Body of pancreas (tissue), 4 donors: ENCODE results near the gene HPSE2. TPM values are rescaled to one million over a fixed set of nuclear protein-coding genes. Genes with fewer than 3 reads are reported as not detected.

Source experiments
- ATAC-seq: fragments of 150-250 bp; one replicate; pipeline ENCODE4 v1.9.1; 2016
- DNase-seq, 4 donors: peaks; one replicate each; pipeline ENCODE4 v3.0.0-alpha.2; 2019
- H3K27ac ChIP-seq, 4 donors: fragments of 200-600 bp; sonication (generic); 1 replicate in 3 of 4; 2 replicates in 1 of 4; pipeline versions ENCODE4 v1.5.1 to v1.6.1; 2016 to 2019; ENCODE audit warnings: mild to moderate bottlenecking in 1 of 4, mixed read lengths in 1 of 4, moderate library complexity in 1 of 4
- H3K27me3 ChIP-seq, 2 donors: fragments of 200-600 bp; sonication (generic); one replicate each; pipeline ENCODE4 v1.6.0; 2016; ENCODE audit warnings: mild to moderate bottlenecking in 1 of 2
- H3K36me3 ChIP-seq, 2 donors: fragments of 200-600 bp; sonication (generic); replicated peaks in 1 of 2; 2 replicates each; pipeline ENCODE4 v1.5.1; 2016; ENCODE audit warnings: low read depth in 2 of 2; ENCODE audit not compliant: insufficient read depth in 1 of 2
- H3K4me1 ChIP-seq: fragments of 200-600 bp; sonication (generic); one replicate; pipeline ENCODE4 v1.6.0; 2016
- H3K4me3 ChIP-seq, 2 donors: fragments of 200-600 bp; sonication (generic); 1 replicate in 1 of 2; 2 replicates in 1 of 2; pipeline ENCODE4 v1.5.1; 2016 to 2019
- H3K9me3 ChIP-seq, 3 donors: fragments of 200-600 bp; sonication (generic); 1 replicate in 2 of 3; 2 replicates in 1 of 3; pipeline ENCODE4 v1.5.1; 2016
- POLR2A ChIP-seq, 3 donors: fragments of 450-650 bp; IDR thresholded peaks; one replicate each; pipeline ENCODE4 v1.6.1; 2016; ENCODE audit warnings: antibody characterized with exemption in 3 of 3, mild to moderate bottlenecking in 2 of 3
- WGBS, 2 donors: methylation state at CpG; one replicate each; pipeline ENCODE4 v1.1.5; 2017; 5-methylcytosine and 5-hydroxymethylcytosine counted together
- intact Hi-C: fragments of 100-400 bp; cut with DNase I; formaldehyde crosslinking; loops from one replicate; pipeline ENCODE4 v1.15.1; 2023
- total RNA-seq, 2 donors: library from RNA; depleted of rRNA; stranded (reverse); fragments of >200 nt; gene quantifications; one replicate each; pipeline ENCODE4 v1.1.0, GENCODE V29; 2016
- TF ChIP-seq, protein P1 (sequence below), 7 experiments: fragments of 450-650 bp in 4 of 7; fragments of 200-600 bp in 3 of 7; sonication (generic) in 3 of 7; IDR thresholded peaks; one replicate each; pipeline ENCODE4 v1.5.1; 2016 to 2019; ENCODE audit warnings: antibody characterized with exemption in 7 of 7

The HPSE2 gene
- total RNA-seq, 2 donors from 2014 or later, result not detected

DNA sequence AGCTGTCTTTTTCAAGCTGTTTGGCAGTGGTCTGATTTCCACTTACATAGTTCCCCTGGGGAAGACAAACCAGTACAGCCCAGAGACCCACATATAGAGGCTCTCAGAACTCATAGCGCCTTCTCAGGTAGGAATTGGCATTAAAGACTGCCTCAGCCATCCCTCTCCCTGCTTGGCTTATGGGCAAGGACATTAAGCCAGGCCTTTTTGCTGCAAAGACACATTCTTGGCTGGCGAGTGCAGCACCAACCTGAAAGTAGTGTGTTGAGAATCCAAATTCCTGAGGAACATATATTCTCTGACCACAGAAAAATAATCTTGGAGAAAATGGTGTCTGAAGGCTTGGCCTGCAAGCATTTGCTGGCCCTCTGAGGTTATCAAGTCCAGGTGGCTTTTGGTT, 749.7 kb downstream of the HPSE2 start:
- Histone ChIP-seq H3K36me3 (no peaks in the 10 kb centered on the region), H3K4me3 (no peak overlapping the region), H3K9me3 (no peaks in the 10 kb centered on the region), H3K27me3 (no peaks in the 10 kb centered on the region), H3K27ac (no peak overlapping the region), H3K4me1 (no peaks in the 10 kb centered on the region)
- WGBS, 2 donors, result 75 to 81% methylated on average over 2 of the region's 2 CpGs
- no peak for ATAC-seq
- no peak for DNase-seq
- intact Hi-C loops, result no loop called here
- TF ChIP-seq POLR2A (IDR thresholded peaks at IDR 0.05), result no peak
- TF ChIP-seq, protein P1, sequence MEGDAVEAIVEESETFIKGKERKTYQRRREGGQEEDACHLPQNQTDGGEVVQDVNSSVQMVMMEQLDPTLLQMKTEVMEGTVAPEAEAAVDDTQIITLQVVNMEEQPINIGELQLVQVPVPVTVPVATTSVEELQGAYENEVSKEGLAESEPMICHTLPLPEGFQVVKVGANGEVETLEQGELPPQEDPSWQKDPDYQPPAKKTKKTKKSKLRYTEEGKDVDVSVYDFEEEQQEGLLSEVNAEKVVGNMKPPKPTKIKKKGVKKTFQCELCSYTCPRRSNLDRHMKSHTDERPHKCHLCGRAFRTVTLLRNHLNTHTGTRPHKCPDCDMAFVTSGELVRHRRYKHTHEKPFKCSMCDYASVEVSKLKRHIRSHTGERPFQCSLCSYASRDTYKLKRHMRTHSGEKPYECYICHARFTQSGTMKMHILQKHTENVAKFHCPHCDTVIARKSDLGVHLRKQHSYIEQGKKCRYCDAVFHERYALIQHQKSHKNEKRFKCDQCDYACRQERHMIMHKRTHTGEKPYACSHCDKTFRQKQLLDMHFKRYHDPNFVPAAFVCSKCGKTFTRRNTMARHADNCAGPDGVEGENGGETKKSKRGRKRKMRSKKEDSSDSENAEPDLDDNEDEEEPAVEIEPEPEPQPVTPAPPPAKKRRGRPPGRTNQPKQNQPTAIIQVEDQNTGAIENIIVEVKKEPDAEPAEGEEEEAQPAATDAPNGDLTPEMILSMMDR (IDR thresholded peaks at IDR 0.05), result no peak

DNA sequence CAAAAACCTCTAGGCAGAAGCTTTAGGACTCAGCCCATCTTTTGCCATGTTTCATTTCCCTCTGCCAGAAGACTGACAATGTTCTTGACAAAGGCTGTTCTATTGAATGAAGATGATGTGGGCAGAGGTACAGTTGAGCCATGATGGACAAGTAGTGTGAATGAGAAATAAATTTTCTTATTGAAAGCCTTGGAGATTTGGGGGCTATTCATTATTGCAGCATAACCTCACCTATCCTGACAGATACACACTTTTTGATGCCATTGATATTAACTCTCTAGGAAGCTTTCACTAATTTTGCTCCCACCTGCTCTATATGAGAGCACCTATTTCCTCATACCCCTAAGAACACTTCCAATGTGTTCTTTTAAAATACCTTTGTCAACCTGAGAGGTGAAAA, 752.0 kb downstream of the HPSE2 start:
- ATAC-seq (no peak), DNase-seq (no peak)
- intact Hi-C loops, result no loop called here
- H3K36me3 ChIP-seq, result no peaks in the 10 kb centered on the region
- H3K9me3 ChIP-seq, result no peaks in the 10 kb centered on the region
- H3K4me3 ChIP-seq, result no peak overlapping the region
- H3K27ac ChIP-seq, result no peak overlapping the region
- TF ChIP-seq POLR2A (IDR thresholded peaks at IDR 0.05), result no peak
- TF ChIP-seq, protein P1 (IDR thresholded peaks at IDR 0.05), result no peak
- no peaks in the 10 kb centered on the region for H3K4me1 ChIP-seq
- H3K27me3 ChIP-seq, result no peaks in the 10 kb centered on the region

DNA sequence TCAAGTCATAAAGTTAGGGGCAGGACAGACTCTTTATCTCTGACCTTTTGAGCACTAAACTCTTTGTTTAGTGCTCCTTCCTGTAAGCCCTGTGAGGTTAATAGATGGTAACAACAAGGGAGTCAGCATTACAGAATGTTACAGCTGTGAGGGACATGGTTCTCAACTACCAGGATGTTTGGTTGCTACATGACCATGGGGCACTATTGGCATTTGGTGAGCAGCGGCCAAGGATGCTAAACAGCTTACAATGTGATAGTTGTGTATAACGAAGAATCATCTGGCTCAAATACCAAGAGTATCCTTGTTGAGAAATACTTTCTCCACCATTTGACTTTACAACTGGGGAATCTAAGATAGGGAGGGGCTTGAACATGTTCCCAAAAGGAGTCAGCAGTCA, 753.6 kb downstream of the HPSE2 start:
- intact Hi-C loops, result no loop called here
- no peaks in the 10 kb centered on the region for H3K36me3 ChIP-seq
- H3K4me3 ChIP-seq, result no peak overlapping the region
- ATAC-seq (no peak), DNase-seq (no peak)
- WGBS, 2 donors, result 80 to 90% methylated on average over 1 to 2 of the region's 2 CpGs
- no peak for TF ChIP-seq POLR2A (IDR thresholded peaks at IDR 0.05)
- TF ChIP-seq, protein P1 (IDR thresholded peaks at IDR 0.05), result no peak
- H3K27me3 ChIP-seq, result no peaks in the 10 kb centered on the region
- H3K9me3 ChIP-seq, result no peaks in the 10 kb centered on the region
- H3K4me1 ChIP-seq, result no peaks in the 10 kb centered on the region
- no peak overlapping the region for H3K27ac ChIP-seq

DNA sequence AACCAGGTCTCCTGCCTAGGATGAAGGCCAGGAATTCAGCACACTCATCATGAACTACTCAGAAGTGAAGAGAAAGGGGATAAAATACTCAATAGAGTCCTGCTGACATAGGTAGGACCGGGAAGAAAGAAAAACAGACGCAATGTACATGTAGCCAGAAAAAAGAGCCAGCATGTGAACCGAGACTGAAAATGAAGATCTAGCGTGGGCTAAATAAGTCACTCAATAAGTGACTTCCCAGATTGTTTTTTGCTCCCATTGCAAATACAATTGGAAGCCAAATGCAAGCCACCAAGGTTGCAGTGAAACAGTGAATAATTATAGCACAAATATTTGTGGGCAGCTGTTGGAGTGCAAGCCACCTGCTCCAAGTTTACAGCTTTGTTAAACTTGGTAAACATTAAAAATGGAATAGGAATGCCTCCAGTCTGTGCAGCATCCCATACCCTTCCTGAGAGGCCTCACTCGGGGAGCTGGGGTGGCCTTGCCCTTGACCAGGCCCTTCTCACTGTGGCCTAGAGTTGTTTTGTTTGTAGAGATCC, 754.2 kb downstream of the HPSE2 start:
- H3K4me3 ChIP-seq, result no peak overlapping the region
- no peaks in the 10 kb centered on the region for H3K27me3 ChIP-seq
- H3K27ac ChIP-seq, result no peak overlapping the region
- intact Hi-C loops, result no loop called here
- no peaks in the 10 kb centered on the region for H3K9me3 ChIP-seq
- no peaks in the 10 kb centered on the region for H3K4me1 ChIP-seq
- no peak for DNase-seq
- no peak for ATAC-seq
- WGBS, 2 donors, result 68 to 69% methylated on average over 5 of the region's 5 CpGs
- TF ChIP-seq, protein P1 (IDR thresholded peaks at IDR 0.05), result no peak
- TF ChIP-seq POLR2A (IDR thresholded peaks at IDR 0.05), result no peak
- H3K36me3 ChIP-seq, result no peaks in the 10 kb centered on the region

DNA sequence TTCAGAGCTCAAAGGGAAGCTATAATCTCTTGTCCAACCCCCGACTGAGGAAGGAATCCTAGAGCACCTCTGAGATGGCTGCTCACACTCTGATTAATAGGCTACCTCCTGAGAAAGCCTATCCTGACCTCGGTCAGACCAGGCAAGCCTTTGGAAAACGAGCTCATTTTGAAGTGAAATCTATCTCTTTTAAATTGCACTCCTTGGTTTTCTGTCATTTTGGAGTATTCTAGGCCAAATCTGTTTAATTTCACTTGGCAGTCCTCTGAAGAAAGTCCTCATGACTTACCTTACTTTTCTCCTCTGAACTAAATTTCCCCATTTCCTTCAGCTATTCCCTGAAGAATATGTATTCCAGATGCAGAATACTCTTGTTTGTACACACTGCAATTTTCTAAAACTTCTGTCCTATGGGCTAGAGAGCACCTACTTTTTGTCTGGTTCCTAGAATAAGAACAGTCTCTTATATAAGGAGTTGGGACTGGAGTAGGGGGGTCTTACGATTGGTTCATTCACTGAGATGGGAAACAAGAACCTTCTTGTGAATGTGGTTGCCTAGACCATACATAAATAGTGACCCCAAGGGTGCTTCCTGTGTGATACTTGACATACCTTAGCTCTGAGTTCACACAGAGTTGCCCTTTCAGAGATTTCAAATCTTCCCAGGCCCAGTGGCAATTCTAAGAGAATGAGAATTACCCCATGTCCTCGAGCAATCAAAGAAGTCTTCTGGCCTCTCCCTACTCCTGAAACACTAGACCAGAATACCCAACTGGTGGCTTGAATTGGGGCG, 757.0 kb downstream of the HPSE2 start:
- H3K9me3 ChIP-seq, result no peaks in the 10 kb centered on the region
- TF ChIP-seq, protein P1 (IDR thresholded peaks at IDR 0.05), result no peak
- no peak for TF ChIP-seq POLR2A (IDR thresholded peaks at IDR 0.05)
- WGBS, 2 donors, result 55 to 61% methylated on average over 6 of the region's 6 CpGs
- no peak for DNase-seq
- intact Hi-C loops, result no loop called here
- ATAC-seq, result no peak
- H3K27ac ChIP-seq, result no peak overlapping the region
- no peak overlapping the region for H3K4me3 ChIP-seq
- no peaks in the 10 kb centered on the region for H3K36me3 ChIP-seq
- no peaks in the 10 kb centered on the region for H3K27me3 ChIP-seq
- H3K4me1 ChIP-seq, result no peaks in the 10 kb centered on the region
